ENCODE results near the gene C1orf159.
A peak's percentile ranks its signal among the peaks of the same experiment; 100 is the strongest.

C1orf159 gene

DNA sequence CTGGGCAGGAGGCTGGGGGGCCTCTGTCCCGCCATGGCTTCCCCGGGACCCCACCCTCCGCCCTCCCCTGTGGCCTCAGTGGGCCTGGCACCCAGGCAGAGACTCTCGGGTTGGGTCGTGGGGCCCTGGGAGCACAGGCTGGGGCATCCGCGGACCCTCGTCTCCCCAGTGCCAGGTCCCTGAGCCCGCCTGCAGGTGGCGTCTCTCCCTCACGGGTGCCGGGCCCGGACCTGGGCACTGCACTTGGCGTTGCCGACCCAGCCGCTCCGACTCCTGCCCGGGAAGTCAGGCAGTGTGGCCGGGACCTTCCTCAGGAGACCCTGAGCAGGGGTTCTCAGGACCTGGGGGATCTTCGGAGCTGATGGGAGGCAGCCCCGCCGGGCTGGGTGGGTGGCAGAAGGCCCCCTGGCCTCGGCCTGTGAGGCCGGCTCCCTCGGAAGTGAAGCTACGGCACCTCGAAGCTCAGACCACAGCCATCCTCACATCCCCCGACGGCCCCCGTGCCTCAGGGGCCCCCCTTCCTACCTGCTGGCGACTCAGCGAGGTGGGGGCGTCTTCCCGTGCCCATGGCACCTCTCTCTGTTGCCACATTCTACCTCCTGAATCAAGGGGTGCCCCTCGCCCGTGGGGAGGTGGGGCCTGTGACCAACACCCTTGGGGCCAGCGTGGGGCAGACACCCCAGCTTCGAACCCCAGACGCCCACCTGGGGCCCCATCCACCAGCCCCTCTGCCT is 6.4 kb upstream of the C1orf159 start:
- no peaks in the 10 kb centered on the region for H3K9me3 ChIP-seq (ENCODE audit: control insufficient read depth, low read length)
- no peak overlapping the region for H3K27ac ChIP-seq (ENCODE audit: low read depth, low read length, severe bottlenecking)
- no peaks in the 10 kb centered on the region for H3K36me3 ChIP-seq (ENCODE audit: control insufficient read depth, insufficient read depth, low read length)
- peaks cover 4% of the 10 kb centered on the region for H3K4me1 ChIP-seq (ENCODE audit: control insufficient read depth, insufficient read depth, low read length, poor library complexity, severe bottlenecking)
- H3K4me3 ChIP-seq (ENCODE audit: extremely low read depth, insufficient read depth, low read length, poor library complexity, severe bottlenecking), result no peak overlapping the region
- 37 to 40% methylated on average over 33 to 37 of the region's 39 CpGs for WGBS, 2 experiments (ENCODE audit: insufficient coverage in 2 of 2)

DNA sequence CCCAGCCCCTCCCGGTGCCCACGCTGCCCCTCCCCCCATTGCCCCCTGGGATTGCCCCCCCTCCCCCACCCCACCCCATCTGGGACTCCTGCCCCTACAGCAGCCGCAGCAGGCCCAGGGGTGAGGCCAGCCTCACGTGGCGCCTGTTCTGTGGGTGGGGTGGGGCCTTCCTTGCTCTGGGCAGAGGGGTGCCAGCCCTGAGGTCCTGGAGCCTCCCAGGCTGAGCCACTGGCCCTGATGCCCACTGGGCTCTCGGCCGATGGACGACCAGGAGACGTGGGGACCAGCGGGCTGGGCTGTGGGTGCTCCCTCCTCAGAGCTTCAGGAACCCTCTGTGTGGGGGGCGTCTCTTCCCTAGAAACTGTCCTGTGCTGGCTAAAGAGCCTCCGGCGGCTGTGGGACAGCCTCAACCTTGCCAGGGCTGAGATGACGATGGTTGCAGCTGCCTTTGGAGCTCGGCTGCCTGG is 5.8 kb upstream of the C1orf159 start:
- no peak overlapping the region for H3K4me3 ChIP-seq (ENCODE audit: extremely low read depth, insufficient read depth, low read length, poor library complexity, severe bottlenecking)
- H3K4me1 ChIP-seq (ENCODE audit: control insufficient read depth, insufficient read depth, low read length, poor library complexity, severe bottlenecking), result peaks cover 4% of the 10 kb centered on the region
- 75 to 77% methylated on average over 10 to 12 of the region's 15 CpGs for WGBS, 2 experiments (ENCODE audit: insufficient coverage in 2 of 2)
- H3K27ac ChIP-seq (ENCODE audit: low read depth, low read length, severe bottlenecking), result no peak overlapping the region
- no peaks in the 10 kb centered on the region for H3K36me3 ChIP-seq (ENCODE audit: control insufficient read depth, insufficient read depth, low read length)
- no peaks in the 10 kb centered on the region for H3K9me3 ChIP-seq (ENCODE audit: control insufficient read depth, low read length)

DNA sequence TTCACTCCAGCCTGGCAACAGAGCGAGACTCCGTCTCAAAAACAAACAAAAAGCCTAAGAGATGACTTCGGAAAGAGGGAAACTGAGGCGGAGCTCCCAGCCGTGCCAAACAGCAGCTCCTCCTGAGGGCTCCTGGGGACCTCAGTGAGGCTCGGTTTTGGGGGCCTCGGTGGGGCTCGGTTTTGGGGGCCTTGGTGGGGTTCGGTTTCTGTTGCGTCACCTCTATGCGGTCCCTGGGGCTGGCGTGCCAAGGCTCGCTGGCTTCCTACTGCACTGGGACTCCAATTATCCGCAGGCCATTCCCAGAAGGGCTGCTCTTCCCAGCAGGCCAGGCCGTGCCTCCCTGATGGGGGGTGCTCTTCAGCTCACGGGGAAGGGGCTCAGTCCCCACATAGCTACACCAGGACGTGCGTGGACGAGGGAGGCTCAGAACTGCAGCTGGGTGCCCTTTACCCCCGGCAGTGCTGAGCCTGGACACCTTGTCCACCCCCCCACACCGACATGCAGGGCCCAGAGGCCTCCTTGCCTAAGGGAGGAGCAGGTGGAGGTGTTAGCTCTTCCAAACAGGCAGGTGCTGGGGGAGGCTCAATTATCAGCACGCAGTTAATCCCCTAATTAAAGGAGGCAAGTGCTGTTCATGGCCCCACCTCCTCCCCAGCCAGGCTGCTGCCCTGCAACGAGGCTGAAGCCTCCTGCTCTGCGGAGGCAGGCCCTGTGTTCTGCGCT is 5.1 kb upstream of the C1orf159 start:
- Histone ChIP-seq H3K36me3 (ENCODE audit: control insufficient read depth, insufficient read depth, low read length) (no peaks in the 10 kb centered on the region), H3K27ac (ENCODE audit: low read depth, low read length, severe bottlenecking) (no peak overlapping the region), H3K4me1 (ENCODE audit: control insufficient read depth, insufficient read depth, low read length, poor library complexity, severe bottlenecking) (peaks cover 4% of the 10 kb centered on the region), H3K4me3 (ENCODE audit: extremely low read depth, insufficient read depth, low read length, poor library complexity, severe bottlenecking) (no peak overlapping the region), H3K9me3 (ENCODE audit: control insufficient read depth, low read length) (no peaks in the 10 kb centered on the region)
- WGBS, 2 experiments (ENCODE audit: insufficient coverage in 2 of 2), result 91 to 96% methylated on average over 17 to 21 of the region's 25 CpGs

DNA sequence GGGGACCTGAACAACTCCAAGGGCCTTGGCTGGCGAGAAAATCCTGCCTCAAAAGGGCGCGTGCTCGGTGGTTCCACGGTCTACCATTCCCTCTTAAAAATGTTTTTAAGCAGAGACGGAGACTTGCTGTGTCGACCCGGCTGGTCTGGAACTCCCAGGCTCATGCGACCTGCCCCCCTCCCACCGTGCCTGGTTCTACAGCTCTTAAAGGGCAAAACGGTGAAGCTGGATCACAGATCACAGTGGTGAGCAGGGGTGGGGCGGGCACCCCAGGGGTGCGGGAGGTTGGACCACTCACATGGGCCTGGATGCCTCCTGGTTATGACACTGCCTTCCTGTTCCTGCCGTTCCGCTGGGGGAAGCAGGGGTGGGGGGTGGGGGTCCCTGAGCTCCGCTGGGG is 4.2 kb upstream of the C1orf159 start:
- WGBS, 2 experiments (ENCODE audit: insufficient coverage in 2 of 2), result 75 to 77% methylated on average over 10 to 14 of the region's 16 CpGs
- Histone ChIP-seq H3K4me3 (ENCODE audit: extremely low read depth, insufficient read depth, low read length, poor library complexity, severe bottlenecking) (no peak overlapping the region), H3K36me3 (ENCODE audit: control insufficient read depth, insufficient read depth, low read length) (no peaks in the 10 kb centered on the region), H3K9me3 (ENCODE audit: control insufficient read depth, low read length) (no peaks in the 10 kb centered on the region), H3K4me1 (ENCODE audit: control insufficient read depth, insufficient read depth, low read length, poor library complexity, severe bottlenecking) (peaks cover 4% of the 10 kb centered on the region), H3K27ac (ENCODE audit: low read depth, low read length, severe bottlenecking) (no peak overlapping the region)

DNA sequence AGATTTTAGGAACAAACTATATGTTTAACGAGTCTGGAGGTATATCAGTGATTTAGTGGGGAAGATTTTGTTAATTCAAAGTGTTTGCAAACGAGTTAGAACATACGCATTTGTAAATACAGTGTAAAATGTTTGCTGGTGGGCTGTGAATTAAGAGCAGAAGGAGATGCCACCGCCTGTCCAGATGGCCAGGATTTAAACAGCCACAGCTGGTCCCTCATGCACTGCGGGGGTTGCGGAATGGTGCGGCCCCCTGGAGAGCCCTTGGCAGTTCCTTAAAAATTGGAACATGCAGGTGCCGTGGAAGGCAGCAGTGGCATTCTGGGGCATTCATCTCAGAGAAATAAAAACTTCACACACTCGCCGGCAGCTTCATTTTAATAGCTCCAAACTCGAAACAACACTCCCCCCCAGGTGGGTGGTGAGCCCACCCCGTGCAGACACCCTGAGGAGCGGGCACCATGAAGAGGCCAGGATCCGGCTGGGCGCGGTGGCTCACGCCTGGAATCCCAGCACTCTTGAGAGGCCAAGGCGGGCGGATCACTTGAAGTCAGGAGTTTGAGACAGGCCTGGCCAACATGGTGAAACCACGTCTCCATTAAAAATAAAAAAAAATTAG is 3.5 kb upstream of the C1orf159 start:
- H3K4me1 ChIP-seq (ENCODE audit: control insufficient read depth, insufficient read depth, low read length, poor library complexity, severe bottlenecking), result peaks cover 4% of the 10 kb centered on the region
- no peak overlapping the region for H3K4me3 ChIP-seq (ENCODE audit: extremely low read depth, insufficient read depth, low read length, poor library complexity, severe bottlenecking)
- no peaks in the 10 kb centered on the region for H3K9me3 ChIP-seq (ENCODE audit: control insufficient read depth, low read length)
- 87 to 92% methylated on average over 15 to 19 of the region's 20 CpGs for WGBS, 2 experiments (ENCODE audit: insufficient coverage in 2 of 2)
- no peak overlapping the region for H3K27ac ChIP-seq (ENCODE audit: low read depth, low read length, severe bottlenecking)
- no peaks in the 10 kb centered on the region for H3K36me3 ChIP-seq (ENCODE audit: control insufficient read depth, insufficient read depth, low read length)

DNA sequence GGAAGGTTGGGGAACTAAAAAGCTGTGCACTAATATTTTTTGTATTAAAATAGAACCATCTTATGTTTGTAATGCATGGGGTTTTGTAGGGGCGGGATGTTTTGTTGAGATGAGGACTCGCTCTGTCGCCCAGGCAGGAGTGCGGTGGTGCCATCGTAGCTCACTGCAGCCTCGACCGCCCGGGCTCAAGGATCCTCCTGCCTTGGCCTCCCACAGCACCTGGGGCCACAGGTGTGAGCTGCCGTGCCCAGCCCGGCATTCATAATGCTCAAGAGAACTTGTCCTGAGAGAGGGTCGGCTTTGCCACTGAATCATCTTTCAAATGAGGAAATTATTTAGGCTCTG is 3.0 kb upstream of the C1orf159 start:
- Histone ChIP-seq H3K36me3 (ENCODE audit: control insufficient read depth, insufficient read depth, low read length) (peaks cover under 1% of the 10 kb centered on the region), H3K9me3 (ENCODE audit: control insufficient read depth, low read length) (peaks cover under 1% of the 10 kb centered on the region), H3K4me1 (ENCODE audit: control insufficient read depth, insufficient read depth, low read length, poor library complexity, severe bottlenecking) (peaks cover 4% of the 10 kb centered on the region), H3K27ac (ENCODE audit: low read depth, low read length, severe bottlenecking) (no peak overlapping the region), H3K4me3 (ENCODE audit: extremely low read depth, insufficient read depth, low read length, poor library complexity, severe bottlenecking) (no peak overlapping the region)
- WGBS, 2 experiments (ENCODE audit: insufficient coverage in 2 of 2), result 87 to 88% methylated on average over 8 to 10 of the region's 11 CpGs

DNA sequence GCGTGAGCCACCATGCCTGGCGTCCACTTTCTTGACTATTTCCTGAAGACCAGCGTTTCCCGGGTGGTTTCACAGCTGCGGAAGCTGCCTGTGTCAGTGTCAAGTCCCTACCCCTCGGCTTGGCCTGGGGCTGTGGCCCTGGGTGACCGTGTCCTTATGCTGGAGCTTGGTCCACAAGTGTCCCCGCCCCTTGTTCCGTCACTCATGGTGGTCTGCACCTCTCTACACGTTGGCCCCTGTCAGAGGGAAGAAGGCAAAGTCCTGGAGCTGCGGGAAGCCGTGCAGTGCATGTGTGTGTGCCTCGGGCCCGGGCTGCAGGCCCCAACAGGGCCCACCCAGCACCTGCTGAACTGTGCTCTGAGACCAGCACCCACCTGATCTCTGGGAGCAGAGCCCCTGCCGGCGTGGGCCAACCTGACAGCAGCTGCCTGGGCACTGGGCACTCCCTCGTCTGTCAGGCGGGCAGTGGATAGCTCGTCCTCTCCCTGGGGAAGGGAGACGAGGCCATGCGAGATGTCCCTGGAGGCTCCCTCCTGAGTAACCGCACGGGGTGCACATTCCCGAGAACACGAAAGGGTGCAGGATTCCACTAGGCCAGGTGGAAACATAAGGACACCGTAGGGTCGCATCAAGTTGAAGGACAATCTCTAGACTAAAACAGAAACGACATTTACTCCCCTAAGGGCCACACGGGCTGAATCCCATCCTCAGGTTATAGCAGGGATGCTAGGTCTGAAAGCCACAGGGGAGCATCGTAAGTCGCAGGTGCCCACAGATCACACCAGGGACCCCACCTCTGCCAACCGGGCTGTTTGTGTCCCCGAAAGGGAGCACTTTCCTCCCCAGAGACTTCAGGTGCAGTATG is 2.4 kb upstream of the C1orf159 start:
- Histone ChIP-seq H3K9me3 (ENCODE audit: control insufficient read depth, low read length) (peaks cover 7% of the 10 kb centered on the region), H3K4me1 (ENCODE audit: control insufficient read depth, insufficient read depth, low read length, poor library complexity, severe bottlenecking) (peaks cover 4% of the 10 kb centered on the region), H3K4me3 (ENCODE audit: extremely low read depth, insufficient read depth, low read length, poor library complexity, severe bottlenecking) (no peak overlapping the region), H3K36me3 (ENCODE audit: control insufficient read depth, insufficient read depth, low read length) (peaks cover 7% of the 10 kb centered on the region), H3K27ac (ENCODE audit: low read depth, low read length, severe bottlenecking) (no peak overlapping the region)
- WGBS, 2 experiments (ENCODE audit: insufficient coverage in 2 of 2), result 90 to 92% methylated on average over 29 to 30 of the region's 33 CpGs

DNA sequence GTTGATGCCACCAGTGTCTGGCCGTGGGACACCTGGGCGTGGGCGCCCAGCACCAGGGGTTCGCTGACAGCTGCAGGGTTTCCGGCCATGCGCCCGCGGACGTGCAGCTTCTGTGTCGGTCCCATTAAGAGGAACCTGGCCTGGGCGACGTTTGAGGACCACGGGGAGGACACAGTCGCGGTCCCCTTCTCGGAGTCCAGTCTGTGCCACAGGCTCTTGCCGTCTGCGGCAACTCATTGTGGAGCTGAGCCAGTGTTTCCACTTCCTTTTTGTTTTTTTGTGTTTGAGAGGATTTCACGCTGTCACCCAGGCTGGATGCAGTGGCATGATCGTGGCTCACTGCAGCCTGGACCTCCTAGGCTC is 1.6 kb upstream of the C1orf159 start:
- Histone ChIP-seq H3K27ac (ENCODE audit: low read depth, low read length, severe bottlenecking) (no peak overlapping the region), H3K4me1 (ENCODE audit: control insufficient read depth, insufficient read depth, low read length, poor library complexity, severe bottlenecking) (peaks cover 3% of the 10 kb centered on the region), H3K9me3 (ENCODE audit: control insufficient read depth, low read length) (peaks cover 8% of the 10 kb centered on the region), H3K4me3 (ENCODE audit: extremely low read depth, insufficient read depth, low read length, poor library complexity, severe bottlenecking) (no peak overlapping the region), H3K36me3 (ENCODE audit: control insufficient read depth, insufficient read depth, low read length) (peaks cover 15% of the 10 kb centered on the region)
- 80 to 86% methylated on average over 5 to 18 of the region's 20 CpGs for WGBS, 2 experiments (ENCODE audit: insufficient coverage in 2 of 2)

DNA sequence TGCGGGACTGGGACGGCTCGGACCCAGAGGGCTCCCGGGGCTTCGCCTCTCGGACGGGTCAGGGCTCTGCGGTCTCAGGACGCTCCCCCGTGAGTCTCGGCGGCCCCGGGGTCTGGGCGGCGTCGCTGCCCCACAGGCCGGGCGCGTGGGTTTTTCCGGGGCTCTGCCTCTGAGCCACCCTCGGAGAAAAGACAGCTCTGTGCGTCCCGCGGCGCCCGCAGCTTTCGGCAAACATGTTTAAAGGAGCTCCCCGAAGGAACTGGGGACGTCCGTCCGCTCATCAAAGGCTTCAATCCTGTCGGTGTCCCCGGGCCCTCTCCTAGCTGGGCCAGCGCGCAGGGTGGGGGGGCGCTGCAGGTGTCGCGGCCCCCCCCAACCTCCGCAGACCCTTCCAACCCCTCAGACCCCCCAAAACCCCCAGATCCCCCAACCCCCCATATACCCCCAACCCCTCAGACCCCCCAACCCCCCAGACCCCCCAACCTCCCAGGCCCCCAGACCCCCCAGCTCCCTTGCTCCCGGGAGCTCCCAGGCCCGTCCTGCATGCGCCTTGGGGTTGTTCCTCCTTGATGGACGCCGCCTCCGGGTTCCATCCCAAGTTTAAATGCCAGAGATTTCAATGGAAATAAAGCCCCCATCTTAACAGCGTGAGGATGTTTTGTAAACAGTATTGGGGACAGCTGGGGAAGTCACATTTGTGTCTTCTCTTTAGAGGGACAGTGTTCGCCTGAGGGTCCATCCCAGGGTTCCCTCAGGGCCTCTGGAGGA is 996 bp upstream of the C1orf159 start:
- Histone ChIP-seq H3K4me1 (ENCODE audit: control insufficient read depth, insufficient read depth, low read length, poor library complexity, severe bottlenecking) (no peaks in the 10 kb centered on the region), H3K4me3 (ENCODE audit: extremely low read depth, insufficient read depth, low read length, poor library complexity, severe bottlenecking) (peak overlapping the region; percentile 64), H3K27ac (ENCODE audit: low read depth, low read length, severe bottlenecking) (no peak overlapping the region), H3K9me3 (ENCODE audit: control insufficient read depth, low read length) (peaks cover 8% of the 10 kb centered on the region), H3K36me3 (ENCODE audit: control insufficient read depth, insufficient read depth, low read length) (peaks cover 17% of the 10 kb centered on the region)
- 10 to 14% methylated on average over 31 to 37 of the region's 47 CpGs for WGBS, 2 experiments (ENCODE audit: insufficient coverage in 2 of 2)

Data from mesodermal cell (in vitro differentiated cells).